ENCODE measurements around the gene HLA-G. TPM values are rescaled to one million over a fixed set of nuclear protein-coding genes. Genes with fewer than 3 reads are reported as not detected.

Gene HLA-G
- total RNA-seq, result 0.23 TPM in 1 of 2 replicates, not detected in the other

GRCh38 chr6:29827579-29828470 is at the start of gene HLA-G:
TSS of gene HLA-G (plus strand) at chr6:29827825. CDS start at chr6:29827845, 20 bp downstream.

Other genes starting within 250 kb of the HLA-G start
- gene OR2H2, start 242.7 kb upstream of the HLA-G start, total RNA-seq, result not detected in 2 replicates
- gene GABBR1, start 194.6 kb upstream of the HLA-G start, total RNA-seq, result 3.1 and 7.7 TPM in 2 replicates
- not detected in 2 replicates for gene MOG, start 170.7 kb upstream of the HLA-G start, total RNA-seq
- gene ZFP57, start 146.7 kb upstream of the HLA-G start, total RNA-seq, result 12.7 and 14.2 TPM in 2 replicates
- gene HLA-F, start 104.4 kb upstream of the HLA-G start, total RNA-seq, result 10.9 and 21.6 TPM in 2 replicates
- gene HLA-A, start 114.7 kb downstream of the HLA-G start, total RNA-seq, result 124 and 168 TPM in 2 replicates
- gene POLR1H, start 233.4 kb downstream of the HLA-G start, total RNA-seq, result 43.4 and 51.1 TPM in 2 replicates
- gene PPP1R11, start 239.4 kb downstream of the HLA-G start, total RNA-seq, result 42.6 and 43.7 TPM in 2 replicates
- 2.9 and 7.2 TPM in 2 replicates for gene RNF39, start 247.9 kb downstream of the HLA-G start, total RNA-seq